AG04449 (cell line): ENCODE data around the gene BCAR3.
"Not testable (repeated sequence)": the region's sequence is repeated elsewhere in the genome, so short reads cannot be mapped to it uniquely, and the experiment has no call there.

Source experiments
- CTCF ChIA-PET: fragments of 350-600 bp; formaldehyde crosslinking; extraction: SDS; loops from one replicate; lab custom pipeline; 2021; ENCODE audit warnings: antibody characterized with exemption; lab: Yijun Ruan, JAX
- POLR2A ChIA-PET: fragments of 400-600, 350-600 bp; formaldehyde crosslinking; extraction: SDS; loops from one replicate; lab custom pipeline; 2020; ENCODE audit warnings: antibody characterized with exemption, inconsistent platforms; lab: Yijun Ruan, JAX
- DNase-seq: peaks from one replicate; pipeline ENCODE4 v3.0.0-alpha.2; 2010; ENCODE audit warnings: low read depth, low spot score
- H3K4me3 ChIP-seq: 2 replicates; pipeline ENCODE4 v1.5.1; 2011; ENCODE audit warnings: low read depth, mild to moderate bottlenecking, control low read depth, low read length
- CTCF ChIP-seq: IDR thresholded peaks from one replicate; pipeline ENCODE4 v1.5.1; 2011; ENCODE audit warnings: mild to moderate bottlenecking, moderate library complexity, low read length, control low read depth, inconsistent platforms; ENCODE audit not compliant: insufficient read depth; ENCODE audit errors: missing control alignments

BCAR3 gene

GRCh38 chr1:93595266-93595665 lies 86.4 kb downstream of the BCAR3 start:
- ChIA-PET CTCF (interaction anchor here (1.0 to 1.2 kb wide), 2 partner anchors 9 to 14 kb away, joined by 3 read pairs; no protein-coding TSS in a partner anchor), POLR2A (no interaction called here)
- H3K4me3 ChIP-seq, result no peak overlapping the region
- TF ChIP-seq CTCF, result no peak
- DNase-seq, result no peak

GRCh38 chr1:93594603-93594880 lies 87.1 kb downstream of the BCAR3 start:
- CTCF ChIA-PET, result interaction anchor here (1.0 to 1.2 kb wide), 2 partner anchors 10 to 13 kb away, joined by 3 read pairs; no protein-coding TSS in a partner anchor
- TF ChIP-seq CTCF, result no peak
- no peak for DNase-seq
- POLR2A ChIA-PET, result no interaction called here
- H3K4me3 ChIP-seq, result no peak overlapping the region

- H3K4me3 ChIP-seq, result no peak overlapping the region
- no peak for DNase-seq
- ChIA-PET POLR2A (no interaction called here), CTCF (interaction anchor here (1.0 to 1.7 kb wide), 3 partner anchors 11 to 27 kb away, joined by 3 to 4 read pairs (median 3); no protein-coding TSS in a partner anchor)
- no peak for TF ChIP-seq CTCF
Measured at GRCh38 chr1:93593854-93594602, 87.6 kb downstream of the BCAR3 start.

GRCh38 chr1:93592551-93592949 lies 89.1 kb downstream of the BCAR3 start:
- POLR2A ChIA-PET, result no interaction called here
- CTCF ChIA-PET, result interaction anchor here (1.0 to 1.7 kb wide), 6 partner anchors 11 to 252 kb away, joined by 3 to 7 read pairs (median 4); no protein-coding TSS in a partner anchor

GRCh38 chr1:93591676-93592550 lies 89.7 kb downstream of the BCAR3 start:
- no peak overlapping the region for H3K4me3 ChIP-seq
- TF ChIP-seq CTCF, result no peak
- ChIA-PET POLR2A (no interaction called here), CTCF (interaction anchor here (1.0 to 1.7 kb wide), 7 partner anchors 10 to 288 kb away, joined by 3 to 7 read pairs (median 4); no protein-coding TSS in a partner anchor)
- DNase-seq, result no peak

More at GRCh38 chr1:93592551-93592949, 89.1 kb downstream of the BCAR3 start:
- no peak for TF ChIP-seq CTCF
- DNase-seq, result no peak
- H3K4me3 ChIP-seq, result no peak overlapping the region

GRCh38 chr1:93591291-93591675 lies 90.4 kb downstream of the BCAR3 start:
- CTCF ChIA-PET, result interaction anchor here (1.0 to 1.2 kb wide), 2 partner anchors 11 to 287 kb away, joined by 3 to 7 read pairs; no protein-coding TSS in a partner anchor
- DNase-seq, POLR2A ChIA-PET, H3K4me3 ChIP-seq: not testable (repeated sequence)
